HG03558 (cell line): ENCODE data around the gene BRAT1.

Experiments
- ATAC-seq: cut with Tn5 transposase; IDR thresholded peaks from one replicate; pipeline ENCODE4 v1.9.1; 2021; ENCODE audit warnings: moderate number of reproducible peaks; ENCODE audit not compliant: unreplicated experiment; ENCODE audit errors: extremely low read depth

BRAT1 gene

GRCh38 chr7:2586326-2587020, 31.1 kb upstream of the BRAT1 start:
- no peak for ATAC-seq

GRCh38 chr7:2585446-2585845, 30.1 kb upstream of the BRAT1 start:
- no peak for ATAC-seq

GRCh38 chr7:2583798-2584580, 28.7 kb upstream of the BRAT1 start:
- ATAC-seq = no peak

- no peak for ATAC-seq
Measured at GRCh38 chr7:2582006-2582735, 26.8 kb upstream of the BRAT1 start.

- ATAC-seq = no peak
Measured at GRCh38 chr7:2580636-2581035, 25.3 kb upstream of the BRAT1 start.

- ATAC-seq = no peak
Measured at GRCh38 chr7:2577914-2578680, 22.8 kb upstream of the BRAT1 start.

- ATAC-seq = no peak
Measured at GRCh38 chr7:2576742-2577491, 21.6 kb upstream of the BRAT1 start.

- ATAC-seq = no peak
Measured at GRCh38 chr7:2575733-2576340, 20.5 kb upstream of the BRAT1 start.

- no peak for ATAC-seq
Measured at GRCh38 chr7:2575046-2575732, 19.9 kb upstream of the BRAT1 start.

- no peak for ATAC-seq
Measured at GRCh38 chr7:2573761-2574160, 18.4 kb upstream of the BRAT1 start.

- no peak for ATAC-seq
Measured at GRCh38 chr7:2572101-2572842, 16.9 kb upstream of the BRAT1 start.

- ATAC-seq = no peak
Measured at GRCh38 chr7:2571409-2571808, 16.1 kb upstream of the BRAT1 start.

GRCh38 chr7:2570021-2570420, 14.7 kb upstream of the BRAT1 start:
- no peak for ATAC-seq

- ATAC-seq = no peak
Measured at GRCh38 chr7:2569421-2569820, 14.1 kb upstream of the BRAT1 start.

- ATAC-seq = no peak
Measured at GRCh38 chr7:2568521-2569223, 13.3 kb upstream of the BRAT1 start.

GRCh38 chr7:2567679-2568278, 12.5 kb upstream of the BRAT1 start:
- no peak for ATAC-seq
